DND-41 (cell line): ENCODE measurements around the gene STEAP1B.

Source experiments
- ATAC-seq: fragments of 200-7000 bp; cut with Tn5 transposase; 3 replicates; pipeline ENCODE4 v1.9.1; 2021; ENCODE audit warnings: low read depth; ENCODE audit not compliant: insufficient read depth
- DNase-seq: peaks from one replicate; pipeline ENCODE4 v3.0.0-alpha.2; 2020
- H2AFZ ChIP-seq: 2 replicates; pipeline ENCODE4 v1.6.0; 2012; ENCODE audit warnings: low read depth, low read length
- H3K27ac ChIP-seq: 2 replicates; pipeline ENCODE4 v1.5.1; 2012; ENCODE audit warnings: low read length, inconsistent platforms
- H3K27me3 ChIP-seq: fragments of 200-600 bp; sonication (generic); 2 replicates; pipeline ENCODE4 v1.6.0; 2012; ENCODE audit warnings: low read length, mild to moderate bottlenecking, inconsistent platforms; ENCODE audit not compliant: insufficient read depth, poor library complexity
- H3K36me3 ChIP-seq: 2 replicates; pipeline ENCODE4 v1.5.1; 2012; ENCODE audit warnings: low read length, inconsistent platforms; ENCODE audit not compliant: insufficient read depth
- H3K4me1 ChIP-seq: 2 replicates; pipeline ENCODE4 v1.5.1; 2012; ENCODE audit warnings: mild to moderate bottlenecking, low read length; ENCODE audit not compliant: insufficient read depth
- H3K4me2 ChIP-seq: 2 replicates; pipeline ENCODE4 v1.6.0; 2012; ENCODE audit warnings: mild to moderate bottlenecking, moderate library complexity, low read length, inconsistent platforms; ENCODE audit not compliant: insufficient read depth
- H3K4me3 ChIP-seq, 2 experiments: fragments of 200-600 bp in 1 of 2; shearing (Covaris generic) in 1 of 2; 2 replicates each; pipeline ENCODE4 v1.5.1; 2012 to 2016; ENCODE audit warnings: inconsistent platforms in 2 of 2, low read length in 2 of 2, mild to moderate bottlenecking in 2 of 2, low read depth in 1 of 2, moderate library complexity in 1 of 2
- H3K79me2 ChIP-seq: 2 replicates; pipeline ENCODE4 v1.6.0; 2012; ENCODE audit warnings: low read length, inconsistent platforms; ENCODE audit not compliant: insufficient read depth
- H3K9ac ChIP-seq: 2 replicates; pipeline ENCODE4 v1.6.0; 2012; ENCODE audit warnings: low read depth, mild to moderate bottlenecking, inconsistent platforms, low read length, moderate library complexity
- H3K9me3 ChIP-seq: 2 replicates; pipeline ENCODE4 v1.5.1; 2012; ENCODE audit warnings: low read length, moderate library complexity, mild to moderate bottlenecking, inconsistent platforms; ENCODE audit not compliant: insufficient read depth, severe bottlenecking
- H4K20me1 ChIP-seq: 2 replicates; pipeline ENCODE4 v1.6.0; 2012; ENCODE audit warnings: low read length; ENCODE audit not compliant: insufficient read depth
- EZH2 ChIP-seq: IDR thresholded peaks from 3 replicates; pipeline ENCODE4 v1.6.1; 2012; ENCODE audit warnings: borderline replicate concordance, low read depth, mild to moderate bottlenecking, moderate library complexity, low read length, inconsistent platforms; ENCODE audit not compliant: severe bottlenecking
- TF ChIP-seq, protein P1 (sequence below): IDR thresholded peaks from 2 replicates; pipeline ENCODE4 v1.5.1; 2012; ENCODE audit warnings: borderline replicate concordance, low read length, moderate library complexity, mild to moderate bottlenecking; ENCODE audit not compliant: poor library complexity, severe bottlenecking; ENCODE audit errors: extremely low read depth

STEAP1B gene

DNA sequence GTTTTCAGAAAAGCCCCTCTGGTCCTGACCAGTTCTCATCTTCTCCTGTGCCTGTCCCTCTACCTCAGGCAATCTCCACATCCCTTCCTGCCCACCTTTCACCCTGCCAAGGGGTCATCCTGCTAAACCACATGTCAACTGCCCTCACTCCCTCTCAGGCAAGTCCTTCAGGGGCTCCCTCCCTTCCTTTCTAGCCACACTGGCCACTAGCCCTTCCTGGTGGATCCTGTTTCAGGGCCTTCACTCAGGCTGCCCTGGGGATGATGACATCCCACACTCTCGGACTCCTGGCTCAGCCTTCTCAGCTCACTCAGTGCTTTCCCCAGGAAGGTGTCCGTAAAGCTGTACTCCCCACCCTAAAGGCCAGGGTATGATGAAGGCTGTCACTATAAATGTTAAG, 13.4 kb downstream of the STEAP1B start:
- no peak for ATAC-seq
- no peak overlapping the region for H3K4me2 ChIP-seq

DNA sequence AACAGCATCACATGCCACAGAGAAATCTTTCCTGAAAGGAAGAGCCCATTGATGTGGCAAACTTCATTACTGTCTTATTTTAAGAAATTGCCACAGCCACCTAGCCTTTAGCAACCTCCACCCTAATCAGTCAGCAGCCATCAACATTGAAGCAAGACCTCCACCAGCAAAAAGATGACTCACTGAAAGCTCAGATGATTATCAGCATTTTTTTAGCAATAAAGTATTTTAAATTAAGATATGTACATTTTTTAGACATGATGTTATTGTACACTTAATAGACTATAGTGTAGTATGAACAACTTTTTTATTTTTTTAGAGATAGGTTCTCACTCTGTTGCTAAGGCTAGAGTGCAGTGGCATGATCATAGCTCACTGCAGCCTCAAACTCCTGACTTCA, 14.8 kb downstream of the STEAP1B start:
- no peaks in the 10 kb centered on the region for H3K9me3 ChIP-seq
- no peaks in the 10 kb centered on the region for H4K20me1 ChIP-seq
- H3K27ac ChIP-seq, result peak overlapping the region; percentile 65
- H3K4me3 ChIP-seq, result no peak overlapping the region
- H2AFZ ChIP-seq, result no peak overlapping the region
- DNase-seq (peak; percentile 56), ATAC-seq (peak; percentile 55)
- H3K36me3 ChIP-seq, result no peaks in the 10 kb centered on the region
- H3K4me2 ChIP-seq, result no peak overlapping the region; the same call in none of the 2 replicates
- no peaks in the 10 kb centered on the region for H3K79me2 ChIP-seq
- no peaks in the 10 kb centered on the region for H3K27me3 ChIP-seq
- peaks cover 86% of the 10 kb centered on the region for H3K4me1 ChIP-seq
- peak overlapping the region; percentile 15; the same call in 1 of the 2 replicates for H3K9ac ChIP-seq
- TF ChIP-seq, protein P1, sequence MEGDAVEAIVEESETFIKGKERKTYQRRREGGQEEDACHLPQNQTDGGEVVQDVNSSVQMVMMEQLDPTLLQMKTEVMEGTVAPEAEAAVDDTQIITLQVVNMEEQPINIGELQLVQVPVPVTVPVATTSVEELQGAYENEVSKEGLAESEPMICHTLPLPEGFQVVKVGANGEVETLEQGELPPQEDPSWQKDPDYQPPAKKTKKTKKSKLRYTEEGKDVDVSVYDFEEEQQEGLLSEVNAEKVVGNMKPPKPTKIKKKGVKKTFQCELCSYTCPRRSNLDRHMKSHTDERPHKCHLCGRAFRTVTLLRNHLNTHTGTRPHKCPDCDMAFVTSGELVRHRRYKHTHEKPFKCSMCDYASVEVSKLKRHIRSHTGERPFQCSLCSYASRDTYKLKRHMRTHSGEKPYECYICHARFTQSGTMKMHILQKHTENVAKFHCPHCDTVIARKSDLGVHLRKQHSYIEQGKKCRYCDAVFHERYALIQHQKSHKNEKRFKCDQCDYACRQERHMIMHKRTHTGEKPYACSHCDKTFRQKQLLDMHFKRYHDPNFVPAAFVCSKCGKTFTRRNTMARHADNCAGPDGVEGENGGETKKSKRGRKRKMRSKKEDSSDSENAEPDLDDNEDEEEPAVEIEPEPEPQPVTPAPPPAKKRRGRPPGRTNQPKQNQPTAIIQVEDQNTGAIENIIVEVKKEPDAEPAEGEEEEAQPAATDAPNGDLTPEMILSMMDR, result no peak
- no peak for TF ChIP-seq EZH2

More for the DNA sequence above, 13.4 kb downstream of the STEAP1B start:
- H3K36me3 ChIP-seq, result no peaks in the 10 kb centered on the region
- no peak for TF ChIP-seq EZH2
- TF ChIP-seq, protein P1, result no peak
- no peaks in the 10 kb centered on the region for H3K27me3 ChIP-seq
- no peaks in the 10 kb centered on the region for H4K20me1 ChIP-seq
- peak overlapping the region; percentile 6; the same call in 1 of the 2 replicates for H2AFZ ChIP-seq
- DNase-seq, result no peak
- H3K27ac ChIP-seq, result peak overlapping the region; percentile 65
- H3K79me2 ChIP-seq, result no peaks in the 10 kb centered on the region
- H3K9me3 ChIP-seq, result no peaks in the 10 kb centered on the region
- peaks cover 75% of the 10 kb centered on the region for H3K4me1 ChIP-seq
- H3K4me3 ChIP-seq, result no peak overlapping the region
- H3K9ac ChIP-seq, result no peak overlapping the region

GRCh38 chr7:22482503-22482902, 17.5 kb downstream of the STEAP1B start:
- H3K36me3 ChIP-seq, result no peaks in the 10 kb centered on the region
- no peaks in the 10 kb centered on the region for H3K27me3 ChIP-seq
- peak overlapping the region; percentile 82 for H3K27ac ChIP-seq
- TF ChIP-seq, protein P1, result no peak
- no peak for TF ChIP-seq EZH2
- peaks cover 70% of the 10 kb centered on the region for H3K4me1 ChIP-seq
- H2AFZ ChIP-seq, result no peak overlapping the region
- no peak for ATAC-seq
- DNase-seq, result no peak
- H3K9me3 ChIP-seq, result no peaks in the 10 kb centered on the region
- H3K79me2 ChIP-seq, result no peaks in the 10 kb centered on the region
- no peak overlapping the region for H3K4me3 ChIP-seq
- no peaks in the 10 kb centered on the region for H4K20me1 ChIP-seq
- H3K9ac ChIP-seq, result no peak overlapping the region
- H3K4me2 ChIP-seq, result no peak overlapping the region

GRCh38 chr7:22481726-22482125, 18.3 kb downstream of the STEAP1B start:
- Histone ChIP-seq H3K27me3 (no peaks in the 10 kb centered on the region), H3K27ac (peak overlapping the region; percentile 82), H3K79me2 (no peaks in the 10 kb centered on the region), H3K36me3 (no peaks in the 10 kb centered on the region), H3K9ac (peak overlapping the region; percentile 40), H4K20me1 (no peaks in the 10 kb centered on the region), H3K4me3 (peak overlapping the region in 1 of 2 experiments; percentile 10; a peak in 1 of 4 replicates), H2AFZ (peak overlapping the region; percentile 40), H3K9me3 (no peaks in the 10 kb centered on the region), H3K4me1 (peaks cover 63% of the 10 kb centered on the region), H3K4me2 (peak overlapping the region; percentile 56)
- ATAC-seq (peak; percentile 85), DNase-seq (peak; percentile 64)
- no peak for TF ChIP-seq EZH2
- TF ChIP-seq, protein P1, result no peak
